Activated naive CD4-positive, alpha-beta T cell treated with anti-CD3 and anti-CD28 coated beads, Interleukin-2, amount 50 U/mL, for 72 hours (primary cell): ENCODE measurements around the gene RELT. TPM values are rescaled to one million over a fixed set of nuclear protein-coding genes. Genes with fewer than 3 reads are reported as not detected.

Source experiments
- ATAC-seq, 2 donors: fragments of 150-1000 bp; cut with Tn5 transposase; 2 replicates each; pipeline ENCODE4 v1.10.0; 2021; ENCODE audit warnings: mild to moderate bottlenecking in 2 of 2, moderate library complexity in 2 of 2
- DNase-seq, 2 donors: peaks; one replicate each; pipeline ENCODE4 v3.0.0; 2021 to 2022; ENCODE audit warnings: low spot score in 2 of 2
- H3K27ac Mint-ChIP-seq, 2 donors: one replicate each; pipeline ENCODE4 v1.8.0; 2022; ENCODE audit warnings: mild to moderate bottlenecking in 2 of 2, mixed read lengths in 2 of 2
- H3K36me3 Mint-ChIP-seq, 2 donors: one replicate each; pipeline ENCODE4 v1.8.0; 2022; ENCODE audit warnings: mixed read lengths in 2 of 2
- H3K9me3 Mint-ChIP-seq, 2 donors: one replicate each; pipeline ENCODE4 v1.8.0; 2022; ENCODE audit warnings: mixed read lengths in 2 of 2
- total RNA-seq, 2 donors: library from RNA; stranded (reverse); gene quantifications; one replicate each; pipeline ENCODE4 v1.2.3, GENCODE V29; 2022

The RELT gene
- total RNA-seq, 2 donors from 2014 or later = 23.2 to 28.2 TPM

DNA sequence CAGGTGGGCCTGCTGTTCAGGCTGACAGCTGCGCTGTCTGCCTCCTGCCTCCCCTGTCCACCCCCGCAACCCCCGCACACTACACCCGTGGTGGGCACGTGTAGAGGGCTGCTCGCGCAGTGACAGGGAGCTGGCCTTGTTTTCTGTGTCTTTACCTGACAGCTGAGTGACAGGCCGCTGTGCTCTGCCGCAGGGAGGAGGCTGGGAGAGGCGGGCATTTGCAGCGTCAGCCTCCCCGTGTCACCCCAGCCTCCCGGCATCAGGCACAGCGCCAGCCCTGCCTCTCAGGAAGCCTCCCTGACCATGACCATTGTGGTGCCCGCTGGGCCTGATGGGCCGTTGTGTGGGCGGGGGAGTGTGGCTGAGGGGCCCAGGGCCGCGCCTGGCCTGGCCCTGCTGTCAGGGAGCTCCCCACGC is 32.0 kb upstream of the RELT start:
- H3K36me3 Mint-ChIP-seq = no peaks in the 10 kb centered on the region
- no peaks in the 10 kb centered on the region for H3K9me3 Mint-ChIP-seq
- no peak for DNase-seq
- no peak for ATAC-seq
- no peak overlapping the region for H3K27ac Mint-ChIP-seq

DNA sequence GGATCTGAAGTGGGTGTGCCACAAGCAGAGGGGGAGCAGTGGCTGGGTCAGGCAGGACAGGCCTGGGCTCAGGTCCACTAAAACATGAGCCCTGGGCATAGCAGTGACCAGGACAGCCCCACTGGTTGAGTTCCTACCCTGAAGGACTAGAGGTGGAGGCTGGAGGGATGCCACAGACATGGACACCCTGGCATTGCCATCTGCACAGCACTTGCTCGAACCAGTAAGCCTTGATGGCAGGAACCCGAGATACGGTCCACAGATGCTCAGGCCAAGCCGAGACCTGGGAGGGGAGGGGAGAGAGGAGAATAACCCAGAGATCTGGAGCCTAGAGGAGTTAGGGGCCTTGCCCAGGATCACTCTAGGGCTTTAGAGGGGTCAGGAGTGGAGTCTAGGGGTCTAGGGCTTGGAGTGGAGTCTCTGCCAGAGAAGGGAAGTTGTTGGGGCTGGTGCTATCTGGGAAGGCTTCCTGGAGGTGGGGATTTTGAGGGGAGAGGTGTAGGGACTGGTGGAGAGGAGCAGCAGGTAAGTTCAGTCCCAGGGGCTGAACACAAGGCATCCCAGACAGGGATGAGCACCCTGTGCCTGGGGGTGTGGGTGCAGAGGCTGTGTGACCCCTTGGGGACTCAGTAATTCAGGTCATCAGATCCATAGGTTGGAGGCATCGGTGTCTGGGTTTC is 30.6 kb upstream of the RELT start:
- Mint-ChIP-seq H3K36me3 (no peaks in the 10 kb centered on the region), H3K27ac (peak overlapping the region in 1 of 2 donors; percentile 95)
- no peak for ATAC-seq

DNA sequence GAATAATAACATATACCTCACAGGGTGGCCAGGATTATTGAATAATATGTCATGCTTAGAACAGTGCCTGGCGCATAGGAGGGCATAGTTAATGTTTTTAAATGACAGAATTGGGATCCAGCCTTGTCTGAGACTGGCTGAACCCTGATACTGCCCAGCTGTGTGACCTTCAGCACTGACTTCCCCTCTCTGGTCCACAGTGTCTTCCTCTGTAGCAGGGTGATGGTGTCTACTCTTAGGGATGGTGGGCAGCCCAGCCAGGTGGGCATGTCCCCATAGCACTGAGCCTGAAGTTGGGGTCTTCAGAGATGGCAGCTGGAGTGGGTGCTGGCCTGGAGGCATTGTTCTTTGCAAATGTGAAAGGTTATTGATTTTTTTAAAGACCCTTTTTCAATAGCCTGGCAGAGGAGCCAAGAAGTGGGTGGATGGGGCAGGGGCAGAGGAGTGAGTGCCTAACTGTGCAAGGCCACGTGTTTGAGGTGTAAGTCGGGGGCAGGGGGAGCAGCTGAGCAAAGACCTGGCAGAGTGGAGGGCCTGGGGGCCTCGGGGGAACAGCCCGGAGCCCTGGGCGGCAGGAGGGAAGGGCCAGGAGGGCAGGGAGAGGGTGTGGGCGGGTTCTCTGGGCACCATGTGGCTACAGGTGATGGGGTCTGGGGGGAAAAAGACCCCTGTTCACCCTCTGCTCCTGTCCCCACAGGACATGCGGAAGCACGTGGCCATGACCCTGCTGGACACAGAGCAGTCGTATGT is 29.8 kb upstream of the RELT start:
- H3K27ac Mint-ChIP-seq = no peak overlapping the region
- H3K36me3 Mint-ChIP-seq = no peaks in the 10 kb centered on the region
- DNase-seq (no peak), ATAC-seq (no peak)
- no peaks in the 10 kb centered on the region for H3K9me3 Mint-ChIP-seq

More for the DNA sequence above, 30.6 kb upstream of the RELT start:
- no peaks in the 10 kb centered on the region for H3K9me3 Mint-ChIP-seq
- DNase-seq = no peak

DNA sequence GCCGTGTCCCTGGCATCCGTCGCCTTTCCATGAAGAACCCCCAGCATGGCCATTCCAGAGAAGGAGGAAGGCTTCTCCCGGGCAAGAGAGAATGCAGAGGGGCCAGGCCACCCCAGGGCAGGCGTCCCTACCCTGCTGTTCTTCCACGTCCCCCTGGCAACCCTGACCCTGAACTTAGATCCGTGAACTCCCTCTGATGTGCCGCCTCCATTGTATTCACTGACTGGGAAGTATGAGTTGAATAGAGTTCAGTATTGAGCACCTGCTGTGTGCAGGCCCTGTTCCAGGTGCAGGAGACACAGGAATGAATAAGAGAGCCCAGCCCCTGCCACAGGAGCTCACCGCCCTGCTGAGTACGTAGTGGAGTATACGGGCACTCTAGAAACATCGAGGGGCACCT is 29.1 kb upstream of the RELT start:
- H3K27ac Mint-ChIP-seq = no peak overlapping the region
- no peak for ATAC-seq
- no peak for DNase-seq
- H3K36me3 Mint-ChIP-seq = no peaks in the 10 kb centered on the region
- no peaks in the 10 kb centered on the region for H3K9me3 Mint-ChIP-seq

DNA sequence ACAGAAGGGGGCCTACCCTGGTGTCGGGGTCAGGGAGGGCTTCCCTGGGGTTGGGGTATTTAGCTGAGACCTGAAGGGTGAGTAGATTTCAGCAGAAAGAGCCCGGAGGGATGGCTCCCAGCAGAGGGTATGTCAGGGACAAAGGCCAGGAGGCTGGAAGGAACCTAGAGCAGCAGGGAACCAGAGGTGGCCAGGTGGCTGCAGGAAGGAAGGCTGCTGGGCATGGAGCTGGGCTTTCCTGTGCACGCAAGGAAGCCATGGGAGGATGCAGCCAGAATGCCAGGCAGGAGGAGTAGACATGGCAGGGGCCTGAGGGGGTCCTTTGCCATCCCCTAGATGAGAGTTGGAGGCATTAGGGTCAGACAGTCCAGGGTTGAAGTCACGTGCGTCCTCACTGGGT is 27.4 kb upstream of the RELT start:
- Mint-ChIP-seq H3K9me3 (no peaks in the 10 kb centered on the region), H3K27ac (no peak overlapping the region), H3K36me3 (no peaks in the 10 kb centered on the region)
- DNase-seq (no peak), ATAC-seq (no peak)

DNA sequence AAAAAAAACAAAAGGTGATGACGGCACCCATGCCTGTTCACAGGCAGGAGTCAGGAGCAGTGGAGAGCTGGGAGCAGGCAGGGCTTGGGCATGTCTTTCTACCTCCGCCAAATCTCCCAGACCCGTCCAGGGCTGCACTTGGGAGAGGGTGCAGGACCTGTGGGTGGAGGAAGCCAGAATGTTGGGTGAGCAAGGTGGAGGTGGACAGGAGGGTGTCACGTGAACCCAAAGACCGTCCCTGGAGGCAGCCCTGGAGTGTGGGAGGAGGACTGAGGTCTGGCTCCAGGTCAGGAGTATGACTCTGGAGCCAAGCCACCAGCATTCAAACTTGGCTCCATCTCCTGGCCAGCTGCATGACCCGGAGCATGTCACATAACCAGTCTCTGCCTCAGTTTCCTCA is 26.6 kb upstream of the RELT start:
- H3K9me3 Mint-ChIP-seq = no peaks in the 10 kb centered on the region
- DNase-seq = no peak
- H3K27ac Mint-ChIP-seq = peak overlapping the region in 1 of 2 donors; percentile 50
- H3K36me3 Mint-ChIP-seq = no peaks in the 10 kb centered on the region
- ATAC-seq = no peak

DNA sequence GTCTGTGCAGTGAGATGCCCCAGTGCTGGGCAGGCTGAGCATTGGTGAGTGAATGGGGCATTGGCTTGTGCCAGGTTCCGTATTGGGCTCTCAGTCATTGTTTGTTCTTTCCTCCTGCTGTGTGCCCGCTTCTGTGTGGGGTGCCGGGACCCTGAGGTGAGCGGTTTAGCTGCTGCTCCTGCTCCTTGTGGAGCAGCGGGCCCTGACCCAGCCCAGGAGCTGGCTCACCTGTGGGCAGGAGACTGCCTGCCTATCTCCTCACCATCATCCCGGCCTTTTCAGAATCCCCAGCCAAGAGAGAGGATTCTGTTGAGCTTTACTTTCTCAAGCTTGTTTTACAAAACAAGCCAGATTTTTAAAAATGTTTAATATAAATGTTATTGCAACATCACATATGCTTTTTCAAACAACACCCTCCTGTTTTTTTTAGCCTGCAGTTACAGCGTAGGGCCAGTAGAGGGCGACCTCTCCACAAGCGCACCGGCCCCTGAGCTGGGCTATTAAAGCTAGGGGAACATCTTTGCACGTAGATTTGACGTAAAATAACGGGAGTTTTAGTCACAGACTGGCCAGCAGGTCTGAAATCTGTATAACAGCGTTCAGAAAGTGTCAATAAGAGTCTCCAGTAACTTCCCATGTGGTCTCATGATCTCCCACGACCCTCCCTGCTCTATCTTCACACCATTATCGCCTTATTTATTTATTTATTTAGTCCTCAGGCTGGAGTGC is 25.1 kb upstream of the RELT start:
- peak in 1 of 2 donors; percentile 57 for DNase-seq
- H3K36me3 Mint-ChIP-seq = no peaks in the 10 kb centered on the region

DNA sequence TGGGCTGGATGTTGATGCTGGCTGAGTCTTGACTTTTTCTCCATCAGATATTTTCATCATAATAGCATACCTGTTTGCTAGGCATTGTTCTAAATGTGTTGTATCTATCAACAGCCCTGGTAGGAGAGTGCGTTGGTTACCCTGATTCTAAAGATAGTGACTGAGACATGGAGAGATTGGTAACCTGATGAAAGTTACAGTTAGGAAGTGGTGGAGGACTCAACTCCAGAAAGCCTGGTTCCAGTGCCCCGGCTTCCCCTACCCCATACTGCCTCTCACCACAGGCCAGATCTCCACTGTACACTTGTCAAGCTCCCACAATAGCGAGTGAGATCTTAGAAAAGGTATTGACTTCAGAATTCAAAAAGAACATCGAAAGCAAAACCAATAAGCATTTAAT is 22.8 kb upstream of the RELT start:
- Mint-ChIP-seq H3K36me3 (no peaks in the 10 kb centered on the region), H3K27ac (no peak overlapping the region), H3K9me3 (no peaks in the 10 kb centered on the region)
- DNase-seq (no peak), ATAC-seq (peak; percentile 32 to 46)

More for the DNA sequence above, 25.1 kb upstream of the RELT start:
- peak; percentile 70 to 77 for ATAC-seq
- Mint-ChIP-seq H3K9me3 (no peaks in the 10 kb centered on the region), H3K27ac (no peak overlapping the region)

DNA sequence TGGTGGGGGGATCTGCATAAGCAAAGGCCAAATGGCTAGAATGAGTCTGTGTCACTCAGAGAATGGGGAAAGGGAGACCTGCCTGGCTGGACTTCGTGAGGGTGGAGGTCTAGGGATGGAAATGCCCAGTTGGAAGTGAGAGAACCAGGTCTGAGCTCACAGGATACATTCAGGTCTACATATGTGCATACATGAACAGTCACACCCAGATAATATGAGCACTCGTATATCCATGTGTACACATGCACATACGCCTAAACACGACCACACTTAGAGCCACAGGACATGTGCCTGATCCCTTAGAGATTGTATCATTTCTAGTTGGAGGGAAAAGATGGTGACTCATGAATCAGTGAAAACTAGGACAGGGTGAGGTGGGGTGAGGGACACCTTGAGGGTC is 21.1 kb upstream of the RELT start:
- Mint-ChIP-seq H3K9me3 (no peaks in the 10 kb centered on the region), H3K36me3 (no peaks in the 10 kb centered on the region), H3K27ac (no peak overlapping the region)
- no peak for ATAC-seq
- DNase-seq = no peak

DNA sequence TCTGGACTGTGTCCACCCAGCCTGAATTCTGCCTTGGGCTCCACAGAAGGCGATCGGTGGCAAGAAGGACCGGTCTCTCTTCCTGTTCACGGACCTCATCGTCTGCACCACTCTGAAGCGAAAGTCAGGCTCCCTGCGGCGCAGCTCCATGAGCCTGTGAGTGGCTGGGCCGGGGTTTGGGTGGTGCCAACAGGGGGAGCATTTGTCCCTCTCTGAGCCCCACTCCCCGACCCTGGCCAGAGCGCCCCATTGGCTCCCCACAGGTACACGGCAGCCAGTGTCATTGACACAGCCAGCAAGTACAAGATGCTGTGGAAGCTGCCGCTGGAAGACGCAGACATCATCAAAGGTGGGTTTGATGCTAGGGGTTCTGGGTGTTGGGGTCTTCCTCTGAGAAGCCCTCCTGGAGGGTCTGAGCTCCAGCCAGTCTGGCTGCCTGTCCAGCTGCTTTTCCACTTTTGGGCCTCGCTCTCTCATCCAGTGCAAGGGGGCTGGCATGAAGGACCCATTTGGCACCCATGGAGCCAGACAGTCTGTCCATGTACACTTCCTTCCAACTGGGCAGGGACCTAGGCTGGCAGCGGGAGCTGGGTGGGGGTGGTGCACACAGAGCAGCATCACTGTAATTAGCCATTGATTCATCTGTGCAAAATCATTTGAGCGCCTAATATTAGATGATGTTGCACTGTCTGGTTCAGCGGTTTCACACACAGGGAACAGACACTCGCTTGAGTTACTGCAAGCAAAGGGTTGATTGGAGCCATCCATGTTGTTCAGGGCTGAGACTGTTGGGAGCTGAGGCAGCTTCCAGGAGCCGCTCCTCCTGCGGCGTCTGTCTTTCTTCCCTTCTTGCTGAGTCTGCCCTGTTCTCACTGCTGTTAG is 19.0 kb upstream of the RELT start:
- no peak for ATAC-seq
- Mint-ChIP-seq H3K36me3 (no peaks in the 10 kb centered on the region), H3K9me3 (no peaks in the 10 kb centered on the region), H3K27ac (no peak overlapping the region)
- no peak for DNase-seq

DNA sequence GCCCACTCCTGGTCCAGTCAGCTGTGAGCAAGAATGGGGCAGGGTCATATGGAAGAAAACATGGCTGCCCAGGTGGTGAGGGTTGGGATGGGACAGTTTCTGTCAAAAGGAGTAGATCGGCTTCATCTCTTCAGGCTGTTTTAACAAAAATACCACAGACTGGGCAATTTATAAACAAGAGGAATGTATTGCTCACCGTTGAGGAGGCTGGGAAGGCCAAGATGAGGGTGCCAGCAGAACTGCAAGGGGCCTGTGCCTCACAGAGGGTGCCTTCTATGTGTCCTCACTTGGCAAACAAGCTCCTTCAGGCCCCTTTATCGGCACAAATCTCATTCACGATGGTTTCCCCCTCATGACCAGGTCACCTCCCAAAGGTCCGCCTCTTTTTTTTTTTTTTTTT is 18.1 kb upstream of the RELT start:
- no peak for ATAC-seq
- Mint-ChIP-seq H3K27ac (no peak overlapping the region), H3K9me3 (no peaks in the 10 kb centered on the region), H3K36me3 (no peaks in the 10 kb centered on the region)
- DNase-seq = no peak

DNA sequence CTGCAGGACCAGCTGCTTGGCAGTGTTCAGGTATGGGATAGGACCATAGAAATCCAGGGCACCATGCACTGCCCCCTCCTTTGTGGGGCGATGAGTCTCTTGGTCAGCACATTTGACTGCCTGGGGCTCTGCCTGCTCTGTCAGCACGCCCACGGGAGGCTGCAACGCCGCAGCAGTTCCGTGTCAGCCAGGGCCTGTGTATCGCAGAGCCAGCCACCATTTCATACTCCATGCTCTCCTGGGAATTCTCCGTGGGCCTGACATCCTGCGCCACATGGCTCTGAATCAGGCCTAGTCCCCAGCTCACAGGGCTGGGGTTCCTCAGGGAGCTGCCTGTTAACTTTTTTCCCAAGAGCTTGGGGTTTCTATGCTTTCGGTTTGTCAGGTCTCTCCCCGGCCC is 16.9 kb upstream of the RELT start:
- ATAC-seq = no peak
- no peak overlapping the region for H3K27ac Mint-ChIP-seq
- no peak for DNase-seq
- no peaks in the 10 kb centered on the region for H3K36me3 Mint-ChIP-seq
- H3K9me3 Mint-ChIP-seq = no peaks in the 10 kb centered on the region

DNA sequence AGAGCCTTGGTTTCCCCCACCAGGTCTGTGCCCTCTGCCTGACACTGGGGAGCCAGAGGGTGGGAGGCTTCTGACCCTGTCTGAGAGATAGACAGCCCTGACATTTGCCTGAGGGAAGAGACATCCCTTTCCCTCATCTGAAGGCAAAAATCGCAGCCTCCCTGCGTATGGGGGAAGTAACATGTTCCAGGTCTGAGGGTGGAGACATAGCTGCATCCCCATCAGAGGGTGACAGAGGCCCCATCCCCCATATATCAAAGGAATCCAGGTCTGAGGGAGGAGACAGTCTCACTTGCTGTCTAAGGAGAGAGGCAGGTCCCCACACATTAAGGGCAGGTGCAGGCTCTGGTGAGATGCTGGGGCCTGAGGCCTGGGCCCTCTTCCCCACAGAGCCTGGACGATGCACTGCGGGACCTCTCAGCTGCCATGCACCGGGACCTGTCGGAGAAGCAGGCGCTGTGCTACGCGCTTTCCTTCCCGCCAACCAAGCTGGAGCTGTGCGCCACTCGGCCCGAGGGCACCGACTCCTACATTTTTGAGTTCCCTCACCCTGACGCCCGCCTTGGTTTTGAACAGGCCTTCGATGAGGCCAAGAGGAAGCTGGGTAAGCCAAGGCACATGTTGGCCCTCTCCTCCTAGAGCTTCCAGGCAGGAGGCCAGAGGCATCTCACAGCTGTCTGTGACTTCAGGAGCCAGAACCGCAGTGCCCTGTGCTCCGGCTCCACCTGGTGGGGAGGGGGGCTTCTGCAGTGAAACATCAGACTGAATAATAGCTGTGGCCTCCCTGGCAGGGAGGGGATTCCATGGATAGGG is 16.1 kb upstream of the RELT start:
- Mint-ChIP-seq H3K27ac (no peak overlapping the region), H3K36me3 (no peaks in the 10 kb centered on the region), H3K9me3 (no peaks in the 10 kb centered on the region)
- ATAC-seq (peak in 1 of 2 donors; percentile 61), DNase-seq (peak in 1 of 2 donors; percentile 33)

DNA sequence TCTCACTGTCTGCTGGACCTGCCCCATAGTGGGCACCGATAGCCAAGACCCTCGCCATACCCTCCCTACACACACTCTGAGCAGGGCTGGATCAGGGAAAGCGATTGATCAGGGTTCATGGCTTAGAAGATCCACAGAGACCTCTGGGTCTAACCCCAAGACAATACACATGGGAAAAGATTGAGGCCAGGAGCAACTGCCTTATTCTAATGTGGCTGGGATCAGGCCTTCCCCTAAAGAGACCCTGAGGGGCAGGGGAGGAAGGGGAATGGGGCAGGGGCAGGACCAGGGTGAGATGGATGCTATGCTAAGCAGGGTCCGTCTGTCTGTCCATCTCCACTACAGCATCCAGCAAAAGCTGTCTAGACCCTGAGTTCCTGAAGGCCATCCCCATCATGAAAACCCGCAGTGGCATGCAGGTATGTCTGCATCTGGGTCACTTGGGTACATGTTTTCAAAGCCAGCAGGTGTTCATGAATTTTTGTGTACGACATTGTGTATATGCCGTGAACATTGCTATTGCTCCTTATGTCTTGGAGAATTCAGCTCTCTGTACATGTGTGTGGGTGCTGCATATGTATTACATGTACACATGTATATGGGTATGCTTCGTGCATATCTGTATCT is 15.3 kb upstream of the RELT start:
- Mint-ChIP-seq H3K9me3 (no peaks in the 10 kb centered on the region), H3K27ac (no peak overlapping the region), H3K36me3 (no peaks in the 10 kb centered on the region)
- DNase-seq (no peak), ATAC-seq (no peak)

DNA sequence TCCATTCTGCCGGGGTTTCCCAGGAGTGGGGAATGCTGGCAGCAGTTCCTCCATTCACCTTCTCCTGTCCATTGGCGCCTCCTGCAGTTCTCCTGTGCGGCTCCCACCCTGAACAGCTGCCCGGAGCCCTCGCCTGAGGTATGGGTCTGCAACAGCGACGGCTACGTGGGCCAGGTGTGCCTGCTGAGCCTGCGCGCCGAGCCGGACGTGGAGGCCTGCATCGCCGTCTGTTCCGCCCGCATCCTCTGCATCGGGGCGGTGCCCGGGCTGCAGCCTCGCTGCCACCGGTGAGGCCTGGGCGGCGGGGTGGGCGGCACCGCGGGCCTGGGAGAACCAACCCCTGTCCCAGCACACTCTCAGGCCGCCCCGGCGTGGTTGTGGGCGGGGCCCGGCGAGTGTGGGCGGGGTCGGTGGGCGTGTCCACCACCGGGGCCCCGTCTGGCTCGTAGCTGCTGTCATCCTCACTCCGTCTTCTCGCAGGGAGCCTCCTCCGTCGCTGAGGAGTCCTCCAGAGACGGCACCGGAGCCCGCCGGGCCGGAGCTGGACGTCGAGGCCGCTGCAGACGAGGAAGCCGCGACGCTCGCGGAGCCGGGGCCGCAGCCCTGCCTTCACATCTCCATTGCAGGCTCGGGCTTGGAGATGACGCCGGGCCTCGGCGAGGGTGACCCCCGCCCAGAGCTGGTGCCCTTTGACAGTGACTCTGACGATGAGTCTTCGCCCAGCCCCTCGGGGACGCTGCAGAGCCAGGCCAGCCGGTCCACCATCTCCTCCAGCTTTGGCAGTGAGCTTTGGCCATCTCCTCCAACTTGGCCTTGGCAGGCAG is 14.0 kb upstream of the RELT start:
- DNase-seq (no peak), ATAC-seq (no peak)
- H3K9me3 Mint-ChIP-seq = no peaks in the 10 kb centered on the region
- H3K36me3 Mint-ChIP-seq = no peaks in the 10 kb centered on the region
- H3K27ac Mint-ChIP-seq = no peak overlapping the region
